NCI-H446 (cell line): ENCODE data around the gene MAML2.

Experiments used
- DNase-seq, 2 experiments: peaks; one replicate each; lab custom pipeline; 2025; lab: John Stamatoyannopoulos, UW

The MAML2 gene

DNA sequence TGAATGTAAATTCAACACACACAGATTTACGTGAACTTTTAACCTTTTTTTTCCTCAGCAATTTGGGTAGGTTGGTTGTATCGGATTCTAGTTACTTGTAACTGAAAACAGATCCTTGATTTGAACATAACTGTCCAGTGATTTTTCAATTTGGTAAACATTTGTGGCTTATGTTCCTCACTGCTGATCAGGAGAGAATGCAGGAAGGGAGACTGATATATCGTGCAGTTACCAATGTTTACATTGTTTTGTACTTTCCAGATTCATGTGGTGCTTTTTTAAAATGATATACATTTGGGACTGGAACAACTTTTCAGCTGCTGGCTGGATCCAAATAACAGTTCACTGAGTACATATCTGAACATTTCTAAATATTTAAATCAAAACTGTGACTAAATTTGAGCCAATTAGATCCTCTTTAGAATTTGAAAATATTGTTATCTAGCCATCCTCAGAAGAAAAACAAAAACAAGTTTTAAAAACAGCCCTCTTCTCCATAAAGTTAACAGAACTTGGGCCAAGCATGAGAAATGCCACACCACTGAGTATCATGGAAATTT lies 334.8 kb downstream of the MAML2 start:
- DNase-seq = no peak

GRCh38 chr11:96006037-96006436 lies 337.0 kb downstream of the MAML2 start:
- DNase-seq = no peak

DNA sequence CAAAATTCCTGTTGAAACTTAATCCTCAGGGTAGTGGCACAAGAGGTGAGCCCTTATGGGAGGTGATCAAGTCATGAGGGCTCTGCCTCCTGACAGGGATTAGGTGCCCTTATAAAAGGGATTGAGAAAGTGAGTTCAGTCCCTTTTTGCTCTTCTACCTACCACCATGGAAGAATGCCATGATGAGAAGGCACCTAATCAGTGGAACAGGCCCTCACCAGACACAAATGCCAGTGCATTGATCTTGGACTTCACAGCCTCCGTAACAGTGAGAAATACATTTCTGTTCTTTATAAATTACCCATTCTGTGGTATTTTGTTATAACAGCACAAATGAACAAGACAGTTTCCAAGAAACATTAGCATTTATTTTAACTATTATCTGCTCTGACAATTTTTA lies 338.1 kb downstream of the MAML2 start:
- no peak for DNase-seq

DNA sequence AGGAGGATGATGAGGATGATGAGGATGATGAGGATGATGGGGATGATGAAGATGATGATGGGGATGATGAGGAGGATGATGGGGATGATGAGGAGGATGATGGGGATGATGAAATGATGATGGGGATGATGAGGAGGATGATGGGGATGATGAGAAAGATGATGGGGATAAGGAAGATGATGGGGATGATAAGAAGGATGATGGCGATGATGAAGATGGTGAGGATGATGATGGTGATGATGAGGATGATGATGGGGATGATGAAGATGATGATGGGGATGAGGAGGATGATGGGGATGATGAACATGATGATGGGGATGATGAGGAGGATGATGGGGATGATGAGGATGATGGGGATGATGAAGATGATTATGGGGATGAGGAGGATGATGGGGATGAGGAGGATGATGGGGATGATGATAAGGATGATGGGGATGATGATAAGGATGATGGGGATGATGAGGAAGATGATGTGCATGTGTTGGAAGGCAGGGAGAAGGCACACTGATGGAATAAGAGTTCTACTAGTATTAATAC lies 340.2 kb downstream of the MAML2 start:
- DNase-seq = no peak

- DNase-seq = no peak
Measured at GRCh38 chr11:96002339-96002738, 340.7 kb downstream of the MAML2 start.

- DNase-seq = no peak
Measured at GRCh38 chr11:96001037-96001436, 342.0 kb downstream of the MAML2 start.

GRCh38 chr11:95999711-96000406 lies 343.1 kb downstream of the MAML2 start:
- no peak for DNase-seq

DNA sequence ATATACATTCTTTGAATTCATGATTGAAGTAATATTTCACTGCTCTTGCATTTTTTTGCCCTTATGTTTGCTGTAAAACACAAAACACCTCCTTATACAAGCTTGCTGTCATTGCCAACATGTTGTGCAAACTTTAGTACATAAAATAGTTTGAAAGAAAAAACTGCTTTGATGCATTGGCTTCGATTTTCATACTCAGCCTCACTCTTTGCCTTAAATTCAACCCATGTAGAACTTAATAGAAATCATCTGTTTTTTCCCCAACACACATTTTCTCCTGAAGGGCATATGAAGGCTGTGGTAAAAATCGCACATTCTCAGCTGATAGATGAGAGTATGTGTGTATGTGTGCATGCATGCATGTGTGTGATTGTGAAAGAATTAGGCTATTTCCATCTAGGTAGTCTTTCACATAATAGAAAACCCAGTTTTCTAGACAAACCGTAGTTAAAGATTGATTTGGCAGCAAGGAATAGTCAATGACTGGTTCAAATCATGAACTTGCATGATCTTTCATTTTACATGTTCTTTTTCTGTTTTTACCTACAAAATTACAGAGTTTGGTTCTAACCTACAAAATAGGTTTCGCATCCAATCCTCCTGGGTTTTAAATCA lies 346.3 kb downstream of the MAML2 start:
- DNase-seq = no peak

DNA sequence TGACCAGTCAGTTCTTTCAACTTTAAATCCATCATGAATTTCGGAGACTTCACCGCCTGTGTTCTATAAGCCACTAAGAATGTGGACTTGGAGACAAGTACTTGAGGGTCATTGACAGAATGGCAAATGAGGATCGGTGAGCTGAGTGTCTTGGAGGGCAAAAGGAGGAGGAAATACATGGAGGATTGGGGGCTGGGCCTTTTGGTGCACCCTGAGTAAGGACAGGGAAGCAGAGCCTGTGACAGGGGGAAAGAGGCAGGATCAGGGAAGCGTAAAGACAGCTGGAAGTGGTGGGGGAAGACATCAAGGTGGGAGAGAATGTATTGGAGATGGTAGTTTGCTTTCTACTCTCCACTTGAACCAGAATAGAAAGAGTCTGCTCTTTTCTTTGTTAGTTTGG lies 348.7 kb downstream of the MAML2 start:
- no peak for DNase-seq

DNA sequence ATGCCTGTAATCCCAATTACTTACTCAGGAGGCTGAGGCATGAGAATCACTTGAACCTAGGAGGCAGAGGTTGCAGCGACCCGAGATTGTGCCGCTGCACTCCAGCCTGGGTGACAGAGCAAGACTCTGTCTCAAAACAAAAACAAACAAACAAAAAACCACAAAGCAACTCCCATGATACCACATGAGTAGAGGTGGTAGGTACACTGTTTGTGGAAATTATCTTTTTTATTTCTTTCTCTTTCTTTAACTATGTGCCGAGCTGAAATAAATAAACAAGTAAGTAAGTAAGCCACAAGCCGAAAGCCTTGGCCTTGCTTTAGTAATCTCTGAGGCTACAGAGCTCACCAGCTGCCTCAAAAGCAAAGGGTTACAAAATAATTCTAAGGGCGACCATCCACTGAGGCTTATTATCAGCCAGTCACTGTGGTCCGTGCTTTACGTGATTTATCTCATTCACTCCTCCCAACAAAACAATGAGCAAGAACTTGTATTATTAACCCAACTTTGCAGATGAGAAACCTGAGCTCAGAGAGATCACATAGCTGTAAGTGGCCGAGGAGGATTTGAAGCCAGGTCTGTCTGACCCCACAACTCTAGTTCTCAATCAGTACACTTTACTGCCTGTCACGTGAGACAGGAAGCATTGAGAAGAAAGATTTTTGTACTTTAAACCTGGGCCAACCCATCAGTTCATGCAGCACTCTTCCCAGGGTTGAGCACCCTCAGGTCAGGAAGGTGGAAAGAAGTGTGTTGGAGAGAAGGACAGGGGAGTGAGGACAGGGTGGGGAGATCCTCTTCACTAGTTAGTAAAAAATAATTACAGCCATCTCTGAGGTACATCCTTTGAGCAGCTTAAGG lies 349.3 kb downstream of the MAML2 start:
- DNase-seq = no peak

- DNase-seq = no peak
Measured at GRCh38 chr11:95991545-95991944, 351.4 kb downstream of the MAML2 start.

GRCh38 chr11:95991101-95991500 lies 351.9 kb downstream of the MAML2 start:
- no peak for DNase-seq

DNA sequence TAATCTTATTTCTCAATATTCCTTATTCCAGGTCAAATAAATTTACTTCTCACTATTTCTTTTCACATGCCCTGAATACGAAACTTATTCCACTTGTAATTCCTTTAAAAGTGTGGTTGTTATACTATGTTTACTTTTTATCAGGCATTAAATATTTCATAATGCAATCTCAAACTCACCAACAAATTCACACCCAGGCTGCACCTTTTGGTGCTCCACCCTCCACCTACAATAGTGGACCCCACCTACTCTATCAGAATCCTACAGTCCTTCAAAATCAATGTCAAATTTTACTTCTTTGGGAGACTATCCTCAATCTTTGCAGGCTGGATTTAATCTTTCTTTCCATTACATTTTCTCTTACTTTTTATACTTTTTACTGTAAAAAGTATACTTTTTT lies 353.2 kb downstream of the MAML2 start:
- DNase-seq = no peak

GRCh38 chr11:95989076-95989605 lies 353.9 kb downstream of the MAML2 start:
- DNase-seq = no peak

DNA sequence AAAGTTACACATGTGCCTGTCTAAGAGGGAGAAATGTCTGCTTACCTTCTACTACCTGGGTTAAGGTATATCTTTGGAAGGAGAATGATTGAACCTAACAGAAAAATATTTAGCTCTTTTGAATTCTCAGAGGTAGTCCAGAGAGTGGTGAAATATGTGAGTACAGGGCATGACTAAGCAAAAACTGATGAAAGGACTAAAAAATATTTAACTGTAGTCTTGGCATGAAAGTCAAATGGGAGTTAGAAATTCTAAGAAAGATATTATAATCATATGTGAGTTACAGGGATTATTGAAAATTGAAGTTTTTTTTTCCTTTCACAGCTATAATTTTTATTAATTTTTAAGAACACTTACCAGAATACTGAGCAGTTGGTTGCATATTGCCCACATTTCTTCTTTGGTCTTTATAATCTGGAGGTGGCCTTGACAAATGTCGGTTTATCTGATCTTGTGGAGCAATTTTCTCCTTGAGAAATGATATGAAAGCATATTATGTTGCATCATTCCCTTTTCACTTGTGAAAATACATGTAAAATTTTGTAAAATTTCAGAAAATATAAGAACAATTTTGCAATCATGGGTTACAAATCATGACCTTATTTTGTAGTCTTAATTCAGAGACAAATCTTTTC lies 357.7 kb downstream of the MAML2 start:
- no peak for DNase-seq

DNA sequence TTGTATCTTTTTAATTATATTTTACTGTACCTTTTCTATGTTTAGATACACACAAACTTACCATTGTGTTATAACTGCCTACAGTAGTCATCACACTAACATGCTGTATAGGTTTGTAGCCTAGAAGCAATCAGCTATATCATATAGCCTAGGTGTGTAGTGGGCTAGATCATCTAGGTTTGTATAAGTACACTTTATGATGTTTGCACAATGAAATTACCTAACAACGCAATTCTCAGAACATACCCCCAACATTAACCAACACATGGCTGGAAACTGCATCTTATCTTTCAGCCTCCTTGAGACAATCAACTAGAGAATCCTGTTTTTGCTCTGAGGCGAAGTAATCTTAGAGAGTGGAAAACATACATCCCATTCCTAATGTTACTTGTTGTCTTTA lies 358.9 kb downstream of the MAML2 start:
- DNase-seq = no peak

GRCh38 chr11:95977534-95978174 lies 365.3 kb downstream of the MAML2 start:
- DNase-seq = no peak

GRCh38 chr11:95976550-95976949 lies 366.4 kb downstream of the MAML2 start:
- DNase-seq = no peak

DNA sequence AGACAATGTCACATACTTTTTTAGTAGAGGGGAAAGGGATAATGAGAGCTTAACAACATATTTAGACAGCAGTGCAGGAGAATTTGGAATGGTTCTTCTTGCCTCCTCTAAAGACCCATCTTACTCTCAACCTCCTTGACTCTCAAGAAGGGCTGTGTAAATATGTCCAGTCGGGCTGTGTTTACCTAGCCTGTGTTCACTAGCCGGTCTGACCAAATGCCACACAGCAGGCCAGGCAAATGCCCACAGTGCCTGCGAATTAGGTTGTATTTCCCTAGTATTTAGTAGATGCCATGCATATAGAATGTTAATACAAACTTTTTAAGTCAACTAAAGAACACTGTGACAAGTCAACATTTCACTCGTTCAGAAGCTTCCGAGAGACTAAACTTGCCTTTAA lies 367.7 kb downstream of the MAML2 start:
- DNase-seq = no peak

- DNase-seq = no peak
Measured at GRCh38 chr11:95972060-95972459, 370.9 kb downstream of the MAML2 start.

DNA sequence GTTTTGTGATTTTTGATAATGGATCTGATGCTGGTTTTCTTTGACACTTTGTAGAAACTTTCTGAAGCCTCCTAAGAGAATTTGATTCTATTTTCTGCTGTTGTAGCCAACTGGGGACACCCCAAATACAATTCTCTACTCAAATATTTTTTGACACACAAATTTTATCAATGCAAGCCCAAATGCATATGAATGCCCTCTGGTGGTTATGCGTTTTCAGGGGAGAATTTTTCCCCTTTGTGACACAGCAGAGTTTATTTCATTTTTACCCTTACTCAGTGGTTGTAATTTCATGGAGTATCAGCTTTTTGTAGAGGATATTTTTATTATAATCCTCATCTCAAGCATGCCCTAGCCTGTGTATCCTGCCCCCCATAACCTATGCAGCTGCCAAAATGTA lies 374.4 kb downstream of the MAML2 start:
- no peak for DNase-seq
